GM20000 (cell line): ENCODE measurements around the gene IGF1R.

ENCODE experiments used
- DNase-seq: peaks from one replicate; pipeline ENCODE4 v3.0.0; 2012; ENCODE audit warnings: low spot score
- TF ChIP-seq, protein P1 (sequence below): IDR thresholded peaks from 2 replicates; pipeline ENCODE4 v1.5.1; 2012; ENCODE audit warnings: mild to moderate bottlenecking, control low read depth; ENCODE audit errors: extremely low read depth, missing control alignments

Gene IGF1R

DNA sequence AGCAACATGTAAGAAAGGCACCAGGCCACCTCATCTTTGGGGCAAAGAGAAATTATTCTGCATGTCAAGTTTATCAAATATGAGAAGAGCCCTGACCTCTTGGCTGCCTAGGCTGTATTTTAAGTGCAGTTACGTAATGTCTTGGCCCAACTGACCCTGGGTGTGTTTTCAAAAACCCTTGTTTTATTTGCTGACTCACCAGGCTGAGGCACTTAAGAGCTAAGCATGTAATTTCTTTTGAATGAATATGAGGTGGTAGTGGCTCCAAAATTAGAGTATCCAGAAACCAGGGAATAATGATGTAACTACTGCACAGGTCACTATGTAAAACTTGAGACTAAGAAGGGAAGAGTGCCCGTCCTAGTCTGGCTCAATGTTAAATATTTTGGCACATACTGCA is 335.0 kb downstream of the IGF1R start:
- no peak for DNase-seq
- TF ChIP-seq, protein P1, sequence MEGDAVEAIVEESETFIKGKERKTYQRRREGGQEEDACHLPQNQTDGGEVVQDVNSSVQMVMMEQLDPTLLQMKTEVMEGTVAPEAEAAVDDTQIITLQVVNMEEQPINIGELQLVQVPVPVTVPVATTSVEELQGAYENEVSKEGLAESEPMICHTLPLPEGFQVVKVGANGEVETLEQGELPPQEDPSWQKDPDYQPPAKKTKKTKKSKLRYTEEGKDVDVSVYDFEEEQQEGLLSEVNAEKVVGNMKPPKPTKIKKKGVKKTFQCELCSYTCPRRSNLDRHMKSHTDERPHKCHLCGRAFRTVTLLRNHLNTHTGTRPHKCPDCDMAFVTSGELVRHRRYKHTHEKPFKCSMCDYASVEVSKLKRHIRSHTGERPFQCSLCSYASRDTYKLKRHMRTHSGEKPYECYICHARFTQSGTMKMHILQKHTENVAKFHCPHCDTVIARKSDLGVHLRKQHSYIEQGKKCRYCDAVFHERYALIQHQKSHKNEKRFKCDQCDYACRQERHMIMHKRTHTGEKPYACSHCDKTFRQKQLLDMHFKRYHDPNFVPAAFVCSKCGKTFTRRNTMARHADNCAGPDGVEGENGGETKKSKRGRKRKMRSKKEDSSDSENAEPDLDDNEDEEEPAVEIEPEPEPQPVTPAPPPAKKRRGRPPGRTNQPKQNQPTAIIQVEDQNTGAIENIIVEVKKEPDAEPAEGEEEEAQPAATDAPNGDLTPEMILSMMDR: no peak

DNA sequence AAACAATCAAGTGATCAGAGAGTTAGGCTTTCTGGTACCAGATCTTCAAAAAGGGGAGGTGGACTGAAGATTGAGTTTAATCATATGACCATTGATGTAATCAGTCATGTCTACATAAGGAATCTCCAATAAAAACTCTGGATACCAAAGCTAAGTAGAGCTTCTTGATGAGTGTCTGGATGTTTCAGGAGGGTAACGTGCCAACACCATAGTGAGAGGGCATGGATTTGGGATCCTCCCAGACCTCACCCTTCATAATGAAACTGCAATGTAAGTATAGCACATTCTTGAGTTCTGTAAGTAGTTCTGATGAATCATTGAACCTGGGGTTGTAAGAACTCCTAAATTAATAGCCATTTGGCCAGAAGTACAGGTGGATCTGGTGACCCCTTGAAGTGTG is 337.9 kb downstream of the IGF1R start:
- DNase-seq: no peak
- TF ChIP-seq, protein P1: no peak

GRCh38 chr15:98994892-98995291 is 346.6 kb downstream of the IGF1R start:
- TF ChIP-seq, protein P1: no peak
- no peak for DNase-seq

- no peak for DNase-seq
- TF ChIP-seq, protein P1: no peak
Measured at GRCh38 chr15:98996169-98996568, 347.8 kb downstream of the IGF1R start.

DNA sequence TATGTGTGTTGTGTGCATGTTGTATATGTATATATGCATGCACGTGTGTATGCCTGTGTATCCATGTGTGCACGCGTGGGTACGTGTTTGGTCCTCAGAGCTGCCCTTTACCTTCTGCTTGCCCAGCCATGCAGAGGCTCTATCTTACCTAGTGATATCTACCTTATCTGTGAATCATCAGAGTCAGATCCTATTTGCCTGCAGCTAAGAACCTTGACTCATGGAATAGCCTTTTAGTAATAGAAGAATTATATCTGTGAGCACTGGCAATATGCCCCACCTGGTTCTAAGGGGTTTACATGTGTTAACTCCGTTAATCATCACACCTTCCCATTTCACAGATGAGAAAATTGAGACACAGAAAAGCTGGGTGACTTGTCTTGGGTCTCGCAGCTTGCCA is 348.3 kb downstream of the IGF1R start:
- no peak for DNase-seq
- TF ChIP-seq, protein P1: no peak

- DNase-seq: no peak
- TF ChIP-seq, protein P1: no peak
Measured at GRCh38 chr15:98997312-98997711, 349.0 kb downstream of the IGF1R start.

DNA sequence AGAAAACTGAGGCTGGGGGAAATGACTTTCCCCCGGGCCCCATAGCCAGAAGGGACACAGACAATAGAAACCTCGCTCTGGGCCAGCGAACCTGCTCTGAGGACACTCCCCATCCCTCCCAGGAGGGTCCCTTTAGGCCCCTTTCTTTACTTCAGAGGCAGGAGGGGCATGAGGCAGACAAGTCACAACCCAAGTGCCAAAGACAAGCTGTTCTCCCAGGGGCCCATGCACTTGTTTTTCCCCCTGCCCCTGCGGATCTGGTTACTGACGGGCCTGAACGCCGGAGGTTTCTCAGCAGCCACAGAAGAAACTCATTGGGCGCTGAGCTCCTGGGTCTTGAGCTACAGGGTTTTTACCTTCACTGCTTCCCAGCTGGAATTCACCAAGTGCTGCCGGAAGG is 349.4 kb downstream of the IGF1R start:
- TF ChIP-seq, protein P1: no peak
- no peak for DNase-seq
